T-helper 2 cell treated with Interferon-gamma antibody and Interleukin-4, amounts not matched to agents 5 μg/mL and 100 μg/mL, for 36 hours (primary cell): ENCODE measurements around the gene SPRED2.

Experiments used
- DNase-seq: peaks from one replicate; pipeline ENCODE4 v3.0.0; 2021; ENCODE audit warnings: low spot score
- H3K27ac Mint-ChIP-seq: one replicate; pipeline ENCODE4 v1.8.0; 2021; ENCODE audit warnings: mild to moderate bottlenecking, mixed read lengths
- H3K27me3 Mint-ChIP-seq: one replicate; pipeline ENCODE4 v1.8.0; 2021; ENCODE audit warnings: low read depth, mixed read lengths
- H3K36me3 Mint-ChIP-seq: one replicate; pipeline ENCODE4 v1.8.0; 2021; ENCODE audit warnings: low read depth, mixed read lengths
- H3K4me1 Mint-ChIP-seq: one replicate; pipeline ENCODE4 v1.8.0; 2021; ENCODE audit warnings: low read depth, mixed read lengths
- H3K4me3 Mint-ChIP-seq: one replicate; pipeline ENCODE4 v1.8.0; 2022; ENCODE audit warnings: mild to moderate bottlenecking, moderate library complexity, mixed read lengths
- H3K9me3 Mint-ChIP-seq: one replicate; pipeline ENCODE4 v1.8.0; 2021; ENCODE audit warnings: mixed read lengths

The SPRED2 gene

DNA sequence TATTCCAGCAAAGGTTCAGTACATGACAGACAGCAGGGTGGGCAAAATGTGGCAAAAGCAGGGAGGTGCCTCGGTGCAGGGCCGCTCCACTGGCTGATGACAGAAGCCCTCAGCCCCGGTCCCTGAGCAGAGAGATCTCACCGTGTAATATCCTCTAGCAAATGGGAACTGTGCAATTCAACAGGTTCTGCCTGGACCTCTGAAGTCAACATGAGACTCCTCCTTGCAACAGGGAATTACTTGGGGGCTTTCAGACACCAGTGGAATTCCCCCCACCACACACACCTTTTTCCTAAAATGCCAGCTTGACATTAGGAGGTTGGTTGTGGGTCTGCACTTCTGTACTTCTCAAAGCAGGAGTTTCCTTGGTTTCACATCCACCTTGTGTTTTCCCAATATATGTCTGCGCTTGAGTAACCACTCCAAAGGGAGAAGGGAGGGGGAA, 50.8 kb downstream of the SPRED2 start:
- Mint-ChIP-seq H3K4me3 (no peak overlapping the region), H3K27me3 (peaks cover 25% of the 10 kb centered on the region), H3K36me3 (no peaks in the 10 kb centered on the region), H3K4me1 (peaks cover 25% of the 10 kb centered on the region), H3K27ac (no peak overlapping the region), H3K9me3 (no peaks in the 10 kb centered on the region)
- no peak for DNase-seq

DNA sequence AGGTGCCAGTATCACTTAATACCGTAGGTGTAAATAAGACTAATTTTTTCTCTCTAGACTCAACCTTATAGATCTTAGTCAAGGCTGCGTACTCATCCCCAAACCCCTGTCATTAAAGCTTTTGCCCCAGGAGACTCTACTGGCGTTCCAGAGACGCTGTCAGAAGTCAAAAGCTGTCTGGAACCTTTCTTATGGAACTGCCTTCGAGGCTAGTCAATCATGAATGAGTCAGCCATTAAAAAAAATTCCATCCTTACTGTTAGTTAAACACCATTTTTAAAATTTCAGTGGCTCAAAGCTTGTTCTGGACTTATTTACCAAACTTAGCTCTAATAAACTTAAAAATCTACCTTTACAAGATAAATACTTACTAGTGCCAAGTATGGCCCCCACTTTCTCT, 52.1 kb downstream of the SPRED2 start:
- Mint-ChIP-seq H3K9me3 (no peaks in the 10 kb centered on the region), H3K4me3 (no peak overlapping the region), H3K27ac (no peak overlapping the region), H3K27me3 (peaks cover 30% of the 10 kb centered on the region), H3K4me1 (peaks cover 23% of the 10 kb centered on the region), H3K36me3 (no peaks in the 10 kb centered on the region)
- no peak for DNase-seq

- DNase-seq: no peak
- H3K27ac Mint-ChIP-seq: no peak overlapping the region
- H3K4me1 Mint-ChIP-seq: peaks cover 23% of the 10 kb centered on the region
- no peaks in the 10 kb centered on the region for H3K36me3 Mint-ChIP-seq
- peaks cover 31% of the 10 kb centered on the region for H3K27me3 Mint-ChIP-seq
- no peaks in the 10 kb centered on the region for H3K9me3 Mint-ChIP-seq
- no peak overlapping the region for H3K4me3 Mint-ChIP-seq
Observed at GRCh38 chr2:65379721-65380171, 52.7 kb downstream of the SPRED2 start.

GRCh38 chr2:65379223-65379622, 53.2 kb downstream of the SPRED2 start:
- Mint-ChIP-seq H3K9me3 (no peaks in the 10 kb centered on the region), H3K4me3 (no peak overlapping the region), H3K36me3 (no peaks in the 10 kb centered on the region), H3K4me1 (peaks cover 28% of the 10 kb centered on the region), H3K27ac (no peak overlapping the region), H3K27me3 (peaks cover 31% of the 10 kb centered on the region)
- no peak for DNase-seq

DNA sequence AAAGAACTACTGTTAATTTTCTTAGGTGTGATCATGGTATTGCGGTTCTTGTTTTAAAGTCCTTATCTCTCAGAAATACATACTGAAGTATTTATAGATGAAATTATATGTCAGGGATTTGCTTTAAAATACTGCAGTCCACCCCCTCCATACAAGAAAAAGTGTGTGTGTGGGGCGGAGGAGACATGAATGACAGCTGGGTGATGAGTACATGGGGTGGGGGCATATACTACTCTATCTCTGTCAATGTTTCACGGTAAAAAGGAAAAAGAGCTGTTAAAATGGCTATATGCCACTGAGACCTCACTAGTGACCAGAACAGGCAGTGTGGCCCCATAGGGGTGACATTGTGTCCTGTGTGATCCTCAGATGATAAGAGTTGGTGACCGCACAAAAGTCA, 54.1 kb downstream of the SPRED2 start:
- no peak overlapping the region for H3K27ac Mint-ChIP-seq
- no peaks in the 10 kb centered on the region for H3K36me3 Mint-ChIP-seq
- no peaks in the 10 kb centered on the region for H3K9me3 Mint-ChIP-seq
- peaks cover 27% of the 10 kb centered on the region for H3K4me1 Mint-ChIP-seq
- peaks cover 31% of the 10 kb centered on the region for H3K27me3 Mint-ChIP-seq
- no peak for DNase-seq
- H3K4me3 Mint-ChIP-seq: no peak overlapping the region

GRCh38 chr2:65377556-65378192, 54.7 kb downstream of the SPRED2 start:
- no peak overlapping the region for H3K4me3 Mint-ChIP-seq
- peaks cover 28% of the 10 kb centered on the region for H3K27me3 Mint-ChIP-seq
- H3K36me3 Mint-ChIP-seq: no peaks in the 10 kb centered on the region
- H3K27ac Mint-ChIP-seq: no peak overlapping the region
- H3K9me3 Mint-ChIP-seq: no peaks in the 10 kb centered on the region
- DNase-seq: peak; percentile 51
- peaks cover 22% of the 10 kb centered on the region for H3K4me1 Mint-ChIP-seq

- H3K27ac Mint-ChIP-seq: no peak overlapping the region
- no peaks in the 10 kb centered on the region for H3K9me3 Mint-ChIP-seq
- peaks cover 14% of the 10 kb centered on the region for H3K4me1 Mint-ChIP-seq
- H3K36me3 Mint-ChIP-seq: no peaks in the 10 kb centered on the region
- no peak for DNase-seq
- peaks cover 21% of the 10 kb centered on the region for H3K27me3 Mint-ChIP-seq
- no peak overlapping the region for H3K4me3 Mint-ChIP-seq
Observed at GRCh38 chr2:65375723-65376122, 56.7 kb downstream of the SPRED2 start.

DNA sequence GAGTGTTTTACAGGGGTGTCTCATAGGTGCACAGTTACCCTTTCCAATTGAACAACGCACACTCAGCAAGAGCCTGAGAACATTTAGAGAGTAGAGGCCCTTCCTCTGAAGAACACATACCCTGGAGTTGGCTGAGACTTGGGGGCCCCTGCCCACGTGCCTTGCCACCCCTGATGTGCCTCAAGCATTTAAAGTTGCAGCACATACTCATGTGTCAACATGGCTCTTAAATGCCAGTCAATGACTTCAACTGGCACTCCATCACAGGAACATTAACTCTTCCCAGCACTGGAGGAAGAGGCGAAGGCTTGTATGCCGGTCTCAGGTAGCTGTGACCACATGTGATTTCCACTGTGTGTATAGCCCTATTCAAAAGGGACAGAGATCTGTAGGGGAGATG, 57.4 kb downstream of the SPRED2 start:
- Mint-ChIP-seq H3K36me3 (no peaks in the 10 kb centered on the region), H3K9me3 (no peaks in the 10 kb centered on the region), H3K27ac (no peak overlapping the region), H3K4me3 (no peak overlapping the region), H3K4me1 (peaks cover 15% of the 10 kb centered on the region), H3K27me3 (peaks cover 22% of the 10 kb centered on the region)
- no peak for DNase-seq

GRCh38 chr2:65374575-65374974, 57.8 kb downstream of the SPRED2 start:
- H3K4me3 Mint-ChIP-seq: no peak overlapping the region
- H3K27me3 Mint-ChIP-seq: peaks cover 24% of the 10 kb centered on the region
- H3K9me3 Mint-ChIP-seq: no peaks in the 10 kb centered on the region
- no peak for DNase-seq
- no peak overlapping the region for H3K27ac Mint-ChIP-seq
- peaks cover 15% of the 10 kb centered on the region for H3K4me1 Mint-ChIP-seq
- H3K36me3 Mint-ChIP-seq: no peaks in the 10 kb centered on the region

GRCh38 chr2:65373365-65373918, 59.0 kb downstream of the SPRED2 start:
- peaks cover 15% of the 10 kb centered on the region for H3K4me1 Mint-ChIP-seq
- H3K27ac Mint-ChIP-seq: no peak overlapping the region
- H3K4me3 Mint-ChIP-seq: no peak overlapping the region
- H3K9me3 Mint-ChIP-seq: no peaks in the 10 kb centered on the region
- no peaks in the 10 kb centered on the region for H3K36me3 Mint-ChIP-seq
- peaks cover 27% of the 10 kb centered on the region for H3K27me3 Mint-ChIP-seq
- no peak for DNase-seq

DNA sequence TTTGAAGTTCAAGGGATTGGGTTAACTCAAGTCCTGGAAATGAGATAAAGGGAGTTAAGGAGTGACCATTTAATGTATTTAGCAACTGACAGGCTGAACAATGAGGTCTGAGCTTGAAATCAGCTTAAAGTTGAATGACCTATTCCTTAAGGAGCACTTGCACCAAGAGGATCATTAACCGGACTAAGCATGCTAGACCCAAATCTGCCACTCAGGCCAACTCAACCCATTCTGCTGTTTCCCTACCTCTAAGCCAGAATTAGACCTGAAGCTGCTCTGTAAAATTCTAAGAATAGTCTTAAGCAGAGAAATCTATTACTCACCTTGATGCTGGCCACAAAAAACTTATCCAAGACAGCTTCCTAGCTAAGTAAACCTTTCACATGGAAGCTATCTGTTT, 59.8 kb downstream of the SPRED2 start:
- Mint-ChIP-seq H3K27ac (no peak overlapping the region), H3K36me3 (no peaks in the 10 kb centered on the region), H3K4me3 (no peak overlapping the region), H3K4me1 (peaks cover 11% of the 10 kb centered on the region), H3K27me3 (peaks cover 29% of the 10 kb centered on the region), H3K9me3 (no peaks in the 10 kb centered on the region)
- no peak for DNase-seq

- peaks cover 25% of the 10 kb centered on the region for H3K27me3 Mint-ChIP-seq
- H3K27ac Mint-ChIP-seq: no peak overlapping the region
- peaks cover 17% of the 10 kb centered on the region for H3K4me1 Mint-ChIP-seq
- DNase-seq: no peak
- H3K36me3 Mint-ChIP-seq: no peaks in the 10 kb centered on the region
- no peak overlapping the region for H3K4me3 Mint-ChIP-seq
- H3K9me3 Mint-ChIP-seq: no peaks in the 10 kb centered on the region
Observed at GRCh38 chr2:65371074-65371434, 61.3 kb downstream of the SPRED2 start.

GRCh38 chr2:65370387-65371073, 61.9 kb downstream of the SPRED2 start:
- H3K4me3 Mint-ChIP-seq: no peak overlapping the region
- H3K27me3 Mint-ChIP-seq: peaks cover 22% of the 10 kb centered on the region
- no peaks in the 10 kb centered on the region for H3K9me3 Mint-ChIP-seq
- H3K36me3 Mint-ChIP-seq: no peaks in the 10 kb centered on the region
- peaks cover 17% of the 10 kb centered on the region for H3K4me1 Mint-ChIP-seq
- no peak for DNase-seq
- H3K27ac Mint-ChIP-seq: no peak overlapping the region

- H3K9me3 Mint-ChIP-seq: no peaks in the 10 kb centered on the region
- H3K36me3 Mint-ChIP-seq: no peaks in the 10 kb centered on the region
- no peak overlapping the region for H3K27ac Mint-ChIP-seq
- H3K4me1 Mint-ChIP-seq: peaks cover 17% of the 10 kb centered on the region
- no peak for DNase-seq
- peaks cover 22% of the 10 kb centered on the region for H3K27me3 Mint-ChIP-seq
- no peak overlapping the region for H3K4me3 Mint-ChIP-seq
Observed at GRCh38 chr2:65369980-65370379, 62.4 kb downstream of the SPRED2 start.
